HTR-8/SVneo (cell line): Measurements from ENCODE around the gene RNF208.
"Not testable (repeated sequence)": the region's sequence is repeated elsewhere in the genome, so short reads cannot be mapped to it uniquely, and the experiment has no call there.

Experiments used
- DNase-seq: peaks from one replicate; pipeline ENCODE4 v3.0.0; 2011; ENCODE audit warnings: low spot score, mixed read lengths; ENCODE audit not compliant: insufficient read length
- FAIRE-seq: peaks from 2 replicates; lab custom pipeline; 2011; peaks lifted over from hg19 to GRCh38; lab: Jason Lieb, UNC

The RNF208 gene

DNA sequence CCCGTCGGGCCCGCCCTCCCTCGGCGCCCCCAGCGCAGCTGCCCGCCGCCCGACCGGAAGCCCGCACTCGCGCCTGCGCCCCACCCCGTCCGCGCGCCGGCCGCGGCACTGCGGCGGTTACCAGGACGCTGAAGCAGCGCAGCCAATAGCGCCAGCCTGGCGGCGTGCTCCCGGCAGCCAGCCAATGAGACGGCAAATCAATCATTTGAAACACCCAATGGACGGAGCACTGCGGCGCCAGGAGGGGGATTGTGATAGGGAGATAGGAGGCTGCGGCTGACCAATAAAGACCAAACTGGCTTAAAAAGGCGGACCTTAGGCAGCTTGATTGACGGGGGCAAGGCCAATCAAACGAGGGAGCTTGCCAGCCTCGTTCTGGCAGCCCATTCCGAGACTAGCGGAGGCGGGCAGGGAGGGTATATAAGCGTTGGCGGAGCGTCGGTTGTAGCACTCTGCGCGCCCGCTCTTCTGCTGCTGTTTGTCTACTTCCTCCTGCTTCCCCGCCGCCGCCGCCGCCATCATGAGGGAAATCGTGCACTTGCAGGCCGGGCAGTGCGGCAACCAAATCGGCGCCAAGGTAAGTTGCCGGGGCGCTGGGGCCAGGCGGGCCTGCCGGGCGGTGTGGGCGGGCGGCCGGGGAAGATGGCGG lies 18.9 kb upstream of the RNF208 start, which contains the start of gene TUBB4B:
Gene TUBB4B, plus strand, starts transcription at position 447 of the 649 bp plus-strand sequence. Its CDS starts 74 bp downstream, at position 521.
- peak; percentile 99 for FAIRE-seq
- DNase-seq: peak; percentile 99

DNA sequence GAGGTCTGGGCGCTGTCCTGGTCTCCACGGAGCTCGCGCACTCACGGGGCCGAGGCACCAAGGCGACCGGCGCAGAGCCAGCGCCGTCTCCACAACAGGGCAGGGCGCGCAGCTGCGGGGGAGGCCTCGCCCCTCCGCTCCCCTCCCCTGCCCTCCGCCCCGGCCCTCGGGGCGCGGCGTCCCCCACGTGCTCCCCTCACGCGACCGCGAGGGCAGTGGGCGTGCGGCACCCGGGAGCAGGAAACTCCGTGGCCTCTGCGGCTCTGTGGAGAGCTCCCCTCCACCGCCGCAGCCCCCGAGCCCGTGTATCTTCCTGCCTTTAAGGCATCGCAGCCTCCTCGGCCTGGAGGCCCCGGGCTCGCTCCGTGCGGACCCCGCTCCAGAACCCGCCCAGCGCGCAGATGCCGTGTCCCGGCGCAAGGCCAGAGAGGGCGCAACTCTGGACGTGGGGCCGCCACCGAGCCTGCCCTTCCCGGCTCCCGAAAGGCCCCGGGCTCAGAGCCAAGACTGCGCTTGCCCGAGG lies 18.3 kb upstream of the RNF208 start:
- peak; percentile 39 for DNase-seq
- peak; percentile 48 for FAIRE-seq

DNA sequence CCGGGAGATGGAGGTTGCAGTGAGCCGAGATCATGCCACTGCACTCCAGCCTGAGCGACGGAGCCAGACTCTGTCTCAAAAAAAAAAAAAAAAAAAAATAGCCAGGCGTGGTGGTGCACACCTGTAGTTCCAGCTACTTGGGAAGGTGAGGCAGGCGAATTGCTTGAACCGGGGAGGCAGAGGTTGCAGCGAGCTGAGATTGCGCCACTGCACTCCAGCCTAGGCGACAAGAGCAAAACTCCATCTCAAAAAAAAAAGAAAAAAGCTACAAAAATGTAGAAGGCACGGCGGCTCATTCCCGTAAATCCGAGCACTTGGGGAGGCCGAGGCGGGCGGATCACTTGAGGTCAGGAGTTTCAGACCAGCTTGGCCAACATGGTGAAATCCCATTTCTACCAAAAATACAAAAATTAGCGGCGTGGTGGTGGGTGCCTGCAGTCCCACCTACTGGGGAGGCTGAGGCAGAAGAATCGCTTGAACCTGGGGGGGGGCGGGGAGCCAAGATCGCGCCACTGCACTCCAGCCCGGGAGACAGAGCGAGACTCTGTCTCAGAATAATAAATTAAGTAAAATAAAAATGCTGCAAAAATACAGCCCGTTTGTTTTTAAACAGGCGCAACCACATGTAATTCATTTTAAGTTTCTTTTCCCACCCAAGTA lies 17.6 kb upstream of the RNF208 start:
- not testable (repeated sequence) for DNase-seq, FAIRE-seq

DNA sequence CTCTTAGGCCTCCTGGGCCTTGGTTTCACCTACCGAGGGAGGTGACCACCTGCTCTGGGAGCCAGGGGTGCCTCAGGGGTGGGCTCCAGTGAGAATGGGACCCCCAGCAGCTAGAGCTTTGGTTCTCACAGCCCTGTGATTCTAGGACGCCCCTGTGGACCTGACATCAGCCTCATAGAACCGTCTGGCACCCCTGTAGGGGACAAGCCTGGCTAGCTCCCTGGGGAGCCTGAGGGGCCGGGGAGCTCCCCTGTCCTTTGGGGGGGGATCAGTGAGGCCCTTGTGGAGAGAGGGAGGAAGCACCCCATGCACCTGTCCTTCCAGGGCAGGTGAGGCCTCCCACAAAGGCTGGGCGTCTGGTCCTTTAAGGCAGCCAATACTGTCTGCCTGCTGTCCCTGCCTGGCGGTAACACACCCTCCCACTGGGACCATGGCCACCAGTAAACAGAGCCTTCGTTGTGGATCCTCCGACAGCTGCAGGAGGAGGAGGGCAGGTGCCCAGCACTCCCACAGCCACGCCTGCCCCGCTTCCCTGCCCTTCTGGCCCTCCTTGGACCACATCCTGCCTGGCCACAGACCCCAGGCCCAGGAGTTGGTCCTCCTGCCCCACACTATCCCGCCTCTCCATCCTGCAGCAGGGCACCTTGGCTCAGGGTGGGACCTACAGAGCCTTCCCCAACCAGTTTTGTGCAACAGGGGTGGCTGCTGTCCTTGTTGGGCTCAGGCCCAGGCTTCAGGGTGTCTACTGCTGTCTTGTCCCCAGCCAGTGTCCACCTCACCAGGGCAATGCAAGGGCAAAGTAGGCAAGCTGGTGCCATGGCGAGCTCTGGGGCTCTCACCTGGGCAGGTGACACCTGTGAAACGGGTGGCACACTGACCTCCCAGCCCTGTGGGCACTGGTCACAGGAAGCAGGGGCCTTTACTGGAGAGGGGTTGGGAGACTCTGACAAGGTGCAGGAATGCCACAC lies 16.0 kb upstream of the RNF208 start:
- FAIRE-seq (no peak), DNase-seq (no peak)

DNA sequence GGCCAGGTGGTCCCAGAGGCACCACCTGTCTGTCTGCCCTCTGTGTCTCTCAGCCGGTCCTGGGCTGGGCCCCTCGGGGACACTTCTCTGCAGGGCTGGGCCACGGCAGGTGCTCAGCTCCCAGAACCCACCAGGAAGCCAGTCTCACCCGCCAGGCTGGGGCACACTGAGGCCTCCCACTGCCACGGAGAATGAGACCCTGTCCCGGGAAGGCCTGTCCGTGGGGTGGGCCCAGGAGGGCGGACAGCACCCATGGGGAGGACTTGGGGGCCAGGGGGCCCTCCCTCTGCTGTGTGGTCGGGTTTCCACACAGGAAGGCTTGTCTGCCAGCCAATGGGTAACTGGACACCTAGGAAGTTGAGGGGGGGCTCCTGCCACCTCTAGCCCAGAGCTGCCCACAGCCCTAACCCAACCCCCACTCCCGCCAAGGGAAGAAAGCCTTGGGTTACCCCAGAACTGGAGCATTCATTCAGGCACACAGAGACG lies 14.9 kb upstream of the RNF208 start:
- no peak for FAIRE-seq

DNA sequence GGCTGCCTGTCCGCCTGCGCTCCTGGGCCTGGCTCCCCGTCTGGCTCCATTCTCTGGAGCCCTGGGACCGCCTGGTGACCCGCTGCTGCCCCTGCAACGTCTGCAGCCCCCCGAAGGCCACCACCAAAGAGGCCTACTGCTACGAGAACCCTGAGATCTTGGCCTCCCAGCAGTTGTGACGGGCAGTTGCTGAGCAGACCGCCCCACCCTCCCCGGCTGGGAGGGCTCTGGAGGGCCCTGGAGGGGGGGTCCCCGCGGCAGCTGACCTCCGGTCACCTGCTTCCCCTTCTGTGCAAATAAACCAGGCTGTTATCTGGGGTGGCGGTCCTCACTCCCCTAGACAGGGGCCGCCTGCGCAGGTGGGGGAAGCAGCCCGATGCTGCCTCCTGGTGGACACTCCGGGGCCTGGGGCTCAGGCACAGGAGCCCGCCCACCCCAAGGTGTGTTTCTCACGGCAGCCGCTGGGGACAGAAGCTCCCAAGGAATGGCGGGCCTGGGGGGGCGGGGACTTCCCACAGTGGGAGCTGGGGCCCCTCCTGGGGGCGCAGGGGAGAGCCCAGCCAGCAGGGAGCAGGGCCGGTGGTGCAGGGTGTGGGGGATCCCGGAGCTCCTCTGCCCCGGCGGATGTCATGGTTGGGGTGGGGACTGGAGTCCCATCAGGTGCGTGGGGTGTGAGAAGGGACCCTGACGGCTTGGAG lies 14.3 kb upstream of the RNF208 start:
- no peak for FAIRE-seq
- peak; percentile 79 for DNase-seq

More for the DNA sequence above, 14.9 kb upstream of the RNF208 start:
- no peak for DNase-seq

DNA sequence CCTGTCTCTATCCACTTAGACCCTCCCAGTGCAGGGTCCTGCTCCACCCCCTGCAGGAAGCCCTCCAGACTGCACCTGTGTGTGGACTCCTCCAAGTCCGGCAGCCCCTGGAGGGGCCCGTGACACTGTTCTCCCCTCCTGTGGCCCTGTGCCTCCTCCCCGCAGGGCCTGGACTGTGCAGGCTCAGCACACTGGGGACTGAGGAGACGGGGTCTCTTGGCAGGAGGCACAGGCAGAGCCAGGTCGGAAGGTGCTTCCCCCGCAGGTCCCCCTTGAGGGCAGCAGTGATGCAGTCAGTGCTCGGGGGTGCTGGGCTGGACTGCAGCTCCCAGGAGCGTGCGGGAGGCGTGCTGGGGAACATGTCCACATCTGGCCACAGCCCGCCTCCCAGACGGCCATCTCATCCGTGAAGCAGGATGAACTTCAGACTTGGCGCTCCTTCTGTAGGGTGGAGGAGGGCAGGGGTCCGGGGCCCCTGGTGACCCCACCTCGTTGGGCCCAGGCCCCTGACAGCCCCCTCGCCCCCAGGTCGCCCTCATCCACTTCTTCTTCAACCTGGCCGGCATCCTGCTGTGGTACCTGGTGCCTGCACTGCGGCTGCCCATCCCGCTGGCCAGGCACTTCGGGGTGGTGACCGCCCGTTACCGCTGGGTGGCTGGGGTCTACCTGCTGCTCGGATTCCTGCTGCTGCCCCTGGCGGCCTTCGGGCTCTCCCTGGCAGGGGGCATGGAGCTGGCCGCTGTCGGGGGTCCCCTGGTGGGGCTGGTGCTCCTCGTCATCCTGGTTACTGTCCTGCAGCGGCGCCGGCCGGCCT lies 13.6 kb upstream of the RNF208 start:
- no peak for DNase-seq
- no peak for FAIRE-seq

DNA sequence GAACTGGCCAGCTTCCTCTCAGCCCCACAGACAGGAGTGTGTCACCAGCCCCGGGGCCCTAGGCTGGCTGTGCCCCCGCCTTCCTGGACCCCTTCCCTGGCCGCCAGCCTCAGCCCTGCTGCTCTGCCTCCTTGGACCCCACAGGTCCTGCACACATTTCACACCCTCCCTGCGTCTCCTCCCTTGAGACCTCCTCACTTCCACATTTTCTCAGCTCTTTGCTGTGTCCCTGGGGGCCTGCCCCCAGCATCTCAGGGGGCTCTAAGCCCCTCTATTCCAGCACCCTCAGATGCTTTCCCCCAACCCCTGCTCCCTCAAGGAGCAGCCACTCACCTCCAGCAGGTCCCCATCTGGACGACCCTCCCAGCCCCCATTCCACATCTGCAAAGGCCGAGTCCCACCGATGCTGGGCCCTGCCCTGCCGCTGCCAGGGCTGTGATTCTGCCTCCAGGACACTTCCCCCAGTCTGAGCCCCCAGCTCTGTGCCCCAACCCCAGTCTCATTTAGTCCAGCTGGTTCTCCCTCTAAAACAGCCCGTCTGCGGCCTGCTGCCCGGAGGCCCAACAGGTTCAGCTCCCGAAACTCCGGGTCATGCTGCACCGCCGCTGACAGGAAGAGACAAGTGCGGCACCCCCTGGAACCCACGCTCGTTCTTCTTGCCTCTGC lies 12.9 kb upstream of the RNF208 start:
- no peak for FAIRE-seq
- no peak for DNase-seq

DNA sequence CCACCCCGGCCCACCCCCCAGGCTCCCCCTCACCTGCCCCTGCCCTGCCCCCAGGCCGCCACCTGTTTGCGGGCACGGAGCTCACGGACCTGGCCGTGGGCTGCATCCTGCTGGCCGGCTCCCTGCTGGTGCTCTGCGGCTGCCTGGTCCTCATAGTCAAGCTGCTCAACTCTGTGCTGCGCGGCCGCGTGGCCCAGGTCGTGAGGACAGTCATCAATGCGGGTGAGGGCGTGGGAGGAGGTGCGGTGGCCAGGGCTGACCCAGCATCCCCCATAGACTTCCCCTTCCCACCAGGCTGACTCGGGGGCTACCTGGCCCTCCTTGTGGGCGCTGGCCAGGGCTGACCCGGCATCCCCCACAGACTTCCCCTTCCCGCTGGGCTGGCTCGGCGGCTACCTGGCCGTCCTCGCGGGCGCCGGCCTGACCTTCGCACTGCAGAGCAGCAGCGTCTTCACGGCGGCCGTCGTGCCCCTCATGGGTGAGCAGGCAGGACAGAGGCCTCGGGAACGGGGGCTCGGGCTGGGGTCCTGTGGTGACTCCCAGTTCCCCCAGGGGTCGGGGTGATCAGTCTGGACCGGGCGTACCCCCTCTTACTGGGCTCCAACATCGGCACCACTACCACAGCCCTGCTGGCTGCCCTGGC lies 12.1 kb upstream of the RNF208 start:
- FAIRE-seq: no peak
- no peak for DNase-seq

DNA sequence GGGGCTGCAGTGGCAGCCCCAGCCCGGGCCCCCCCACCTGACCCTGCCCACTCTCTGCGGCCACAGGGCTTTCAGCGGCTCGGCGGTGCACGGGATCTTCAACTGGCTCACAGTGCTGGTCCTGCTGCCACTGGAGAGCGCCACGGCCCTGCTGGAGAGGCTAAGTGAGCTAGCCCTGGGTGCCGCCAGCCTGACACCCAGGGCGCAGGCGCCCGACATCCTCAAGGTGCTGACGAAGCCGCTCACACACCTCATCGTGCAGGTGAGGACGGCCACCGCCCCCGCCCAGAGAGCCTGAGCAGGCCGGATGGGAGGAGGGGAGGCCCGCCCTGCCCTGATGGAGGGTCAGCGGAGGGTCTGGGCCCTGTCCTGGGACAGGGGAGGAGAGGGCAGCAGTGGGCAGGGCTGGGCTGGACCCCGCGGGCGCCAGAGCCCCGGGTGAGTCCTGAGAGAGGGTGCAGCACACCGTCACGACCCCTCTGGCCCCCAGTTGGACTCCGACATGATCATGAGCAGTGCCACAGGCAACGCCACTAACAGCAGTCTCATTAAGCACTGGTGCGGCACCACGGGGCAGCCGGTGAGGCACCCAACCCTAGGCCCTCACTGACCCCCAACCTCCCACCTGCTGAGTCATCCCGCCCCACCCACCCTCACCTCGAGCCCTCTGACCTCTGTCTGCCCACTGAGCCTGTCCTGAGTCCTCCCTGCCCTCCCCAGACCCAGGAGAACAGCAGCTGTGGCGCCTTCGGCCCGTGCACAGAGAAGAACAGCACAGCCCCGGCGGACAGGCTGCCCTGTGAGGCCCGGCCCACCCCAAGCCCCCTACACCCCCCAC lies 11.3 kb upstream of the RNF208 start:
- FAIRE-seq: no peak
- DNase-seq: no peak

DNA sequence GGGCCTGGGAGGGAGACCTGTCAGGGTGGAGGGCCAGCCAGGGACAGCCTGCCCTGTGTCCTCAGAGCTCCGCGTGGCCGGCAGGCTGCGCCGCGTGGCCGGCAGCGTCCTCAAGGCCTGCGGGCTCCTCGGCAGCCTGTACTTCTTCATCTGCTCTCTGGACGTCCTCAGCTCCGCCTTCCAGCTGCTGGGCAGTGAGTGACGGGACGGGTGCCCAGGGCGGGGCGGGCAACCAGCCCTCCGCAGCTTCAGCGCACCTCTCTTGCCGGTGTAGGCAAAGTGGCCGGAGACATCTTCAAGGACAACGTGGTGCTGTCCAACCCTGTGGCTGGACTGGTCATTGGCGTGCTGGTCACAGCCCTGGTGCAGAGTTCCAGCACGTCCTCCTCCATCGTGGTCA lies 10.5 kb upstream of the RNF208 start:
- DNase-seq: no peak
- FAIRE-seq: no peak

DNA sequence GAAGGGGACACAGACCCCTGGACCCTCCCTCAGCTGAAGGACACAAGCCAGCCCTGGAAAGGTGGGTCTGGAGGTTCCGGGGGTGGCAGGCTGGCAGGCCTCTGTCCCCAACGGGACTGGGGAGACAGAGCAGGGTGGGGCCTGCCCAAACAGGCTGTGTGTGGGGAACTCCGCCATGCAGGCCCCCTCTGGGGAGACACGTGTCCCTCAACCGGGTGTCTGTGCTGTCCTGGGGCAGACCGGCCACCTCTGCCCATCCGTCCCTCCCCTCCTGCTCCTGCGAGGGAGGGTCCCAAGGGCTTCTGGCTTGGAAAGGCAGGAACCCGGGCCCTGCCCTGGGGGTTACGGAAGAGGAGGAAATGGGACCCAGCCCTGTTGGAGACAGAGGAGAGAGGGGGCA lies 10.1 kb upstream of the RNF208 start:
- FAIRE-seq: no peak
- DNase-seq: no peak

DNA sequence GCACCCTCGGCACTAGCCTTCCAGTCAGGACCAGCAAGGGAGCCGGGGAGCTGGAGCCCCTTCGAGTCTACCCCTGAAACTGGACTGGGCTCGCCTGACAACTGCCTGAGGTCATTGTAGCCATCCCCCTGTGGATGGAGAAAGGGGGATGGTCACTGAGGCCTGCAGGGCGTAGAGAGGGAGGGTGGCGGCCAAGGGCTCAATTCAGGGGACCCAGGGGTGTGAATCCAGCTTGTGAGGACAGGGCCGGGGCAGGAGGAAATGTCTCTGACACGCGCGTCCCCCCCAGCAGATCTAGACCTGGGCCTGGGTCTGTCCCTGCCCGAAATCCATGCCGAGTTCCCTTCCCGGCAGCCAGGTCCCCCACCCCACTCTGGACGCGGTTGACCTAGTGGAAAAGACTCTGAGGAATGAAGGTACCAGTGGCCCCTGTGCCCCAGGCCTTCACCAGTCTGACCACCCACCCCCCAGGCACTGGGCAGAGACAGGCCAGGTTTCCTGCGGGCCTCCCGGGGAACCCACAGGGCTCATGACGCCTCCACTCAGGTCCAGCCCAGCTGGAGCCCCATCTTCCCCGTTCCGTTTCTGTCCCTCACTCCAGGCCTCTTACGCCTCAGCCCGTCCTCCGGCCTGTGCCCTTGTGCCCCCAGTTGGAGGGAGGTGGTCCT lies 9.5 kb upstream of the RNF208 start:
- FAIRE-seq (no peak), DNase-seq (no peak)

DNA sequence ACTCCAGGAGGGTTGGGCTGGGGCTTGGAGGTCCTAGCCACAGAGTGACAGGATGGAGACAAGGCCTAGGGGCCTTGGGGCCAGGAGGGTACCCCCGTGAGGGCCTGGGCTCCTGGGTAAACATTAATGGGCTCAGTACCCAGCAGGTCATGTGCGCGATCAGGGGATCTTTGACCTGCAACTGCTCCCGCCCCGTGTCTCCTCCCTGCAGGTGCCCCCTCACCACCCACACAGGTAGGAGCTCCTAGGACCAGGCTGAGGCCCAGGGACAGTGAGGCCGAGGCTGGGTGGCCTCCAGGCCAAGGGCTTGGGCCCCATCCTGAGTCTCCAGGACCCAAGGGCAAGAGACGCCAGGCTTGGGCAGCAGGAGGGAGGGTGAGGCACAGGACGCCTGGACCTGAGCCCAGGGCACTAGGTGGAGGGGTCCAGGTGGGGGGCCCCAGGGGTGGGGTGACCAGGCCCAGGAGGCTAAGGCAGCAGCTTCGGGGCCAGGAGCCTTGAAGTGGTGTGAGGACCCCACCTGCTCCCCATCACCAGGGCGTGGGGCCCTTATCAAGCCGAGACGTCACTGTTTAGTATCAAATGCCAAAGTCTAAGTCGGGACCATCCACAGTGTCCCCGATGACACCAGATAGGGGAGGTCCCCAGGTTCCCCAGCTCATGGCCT lies 8.8 kb upstream of the RNF208 start, which contains the start of gene SLC34A3:
Gene SLC34A3, plus strand, starts transcription at position 197 of the 667 bp plus-strand sequence. CDS start 802 bp downstream, outside the sequence.
- DNase-seq (no peak), FAIRE-seq (no peak)

DNA sequence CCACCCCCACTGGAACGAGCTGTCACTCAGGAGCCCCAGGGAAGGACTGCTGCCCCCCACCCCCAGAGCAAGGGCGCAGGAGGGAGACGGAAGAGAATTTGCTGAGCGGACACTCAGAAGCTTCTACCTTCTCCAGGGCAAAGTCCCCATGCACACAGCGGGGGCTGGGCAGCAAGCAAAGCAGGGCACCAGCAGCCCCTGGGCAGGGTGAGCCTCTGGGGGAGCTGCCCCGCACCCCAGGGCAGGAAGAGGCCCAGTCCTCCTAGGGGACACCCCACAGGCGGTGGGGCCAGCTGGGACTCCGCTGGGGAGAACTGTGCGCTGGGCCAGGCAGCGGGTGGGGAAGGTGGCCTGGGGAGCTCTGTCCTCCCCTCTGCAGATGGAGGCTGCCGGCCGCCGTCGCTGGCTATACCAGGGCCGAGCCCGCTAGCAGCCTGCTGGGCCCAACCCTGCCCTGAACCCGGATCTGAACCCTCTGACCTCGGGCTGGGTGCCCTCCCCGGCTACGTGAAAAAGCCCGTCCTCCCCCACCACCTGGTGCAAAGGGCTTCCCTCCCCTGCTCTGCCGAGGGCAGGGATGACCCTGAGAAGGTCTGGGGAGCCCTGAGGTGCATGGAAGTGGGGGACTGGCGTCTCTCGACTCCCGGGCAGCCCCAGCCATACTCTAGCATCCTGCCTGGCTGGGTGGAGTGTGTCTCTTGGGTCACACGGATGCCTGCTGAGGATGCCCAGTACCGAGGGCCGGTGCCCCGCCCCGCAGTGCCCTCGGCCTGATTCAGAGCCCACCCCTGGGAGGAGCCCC lies 8.1 kb upstream of the RNF208 start:
- no peak for FAIRE-seq
- no peak for DNase-seq
